Transverse colon (tissue), 4 donors: ENCODE results near the gene GNAL. TPM values are rescaled to one million over a fixed set of nuclear protein-coding genes. Genes with fewer than 3 reads are reported as not detected.

Experiments used
- DNase-seq: peaks from one replicate; pipeline ENCODE4 v3.0.0-alpha.2; 2019
- H3K27ac ChIP-seq, 4 donors: fragments of 200-600 bp; sonication (generic); 2 replicates each; pipeline ENCODE4 v1.5.1; 2016 to 2018; ENCODE audit warnings: inconsistent platforms in 4 of 4
- H3K27me3 ChIP-seq: fragments of 200-600 bp; sonication (generic); 2 replicates; pipeline ENCODE4 v1.5.1; 2017; ENCODE audit warnings: inconsistent platforms
- H3K36me3 ChIP-seq, 4 donors: fragments of 200-600 bp; sonication (generic); 2 replicates each; pipeline ENCODE4 v1.5.1; 2017 to 2019; ENCODE audit warnings: inconsistent platforms in 4 of 4
- H3K4me1 ChIP-seq, 4 donors: fragments of 200-600 bp; sonication (generic); 2 replicates each; pipeline ENCODE4 v1.5.1; 2017 to 2020; ENCODE audit warnings: inconsistent platforms in 4 of 4
- H3K4me3 ChIP-seq, 4 donors: fragments of 200-600 bp; sonication (generic); 1 replicate in 1 of 4; 2 replicates in 3 of 4; pipeline versions ENCODE4 v1.5.1 to v1.6.1; 2017 to 2019; ENCODE audit warnings: inconsistent platforms in 4 of 4
- H3K9me3 ChIP-seq, 2 donors: fragments of 200-600 bp; sonication (generic); 2 replicates each; pipeline ENCODE4 v1.5.1; 2017 to 2019; ENCODE audit warnings: inconsistent platforms in 2 of 2
- EP300 ChIP-seq: sonication (generic); formaldehyde crosslinking; IDR thresholded peaks from one replicate; pipeline ENCODE4 v1.6.1; 2017; ENCODE audit warnings: antibody characterized with exemption, low read depth
- POLR2A ChIP-seq: fragments of 450-650 bp; IDR thresholded peaks from one replicate; pipeline ENCODE4 v1.6.1; 2016; ENCODE audit warnings: antibody characterized with exemption, mild to moderate bottlenecking, moderate library complexity
- POLR2AphosphoS5 ChIP-seq, 3 donors: sonication (generic); formaldehyde crosslinking; IDR thresholded peaks; one replicate each; pipeline ENCODE4 v1.6.1; 2016; ENCODE audit warnings: antibody characterized with exemption in 3 of 3
- WGBS, 2 donors: methylation state at CpG; one replicate each; pipeline ENCODE4 v1.1.5; 2018; ENCODE audit warnings: low coverage in 1 of 2; 5-methylcytosine and 5-hydroxymethylcytosine counted together
- in situ Hi-C, 4 donors: fragments of 200-750 bp; cut with MboI; loops; one replicate each; pipeline versions ENCODE4 v1.15.0 to v1.15.1; 2017; ENCODE audit warnings: low sequenced_read_pairs in 3 of 4, low pct_ligation_motif_present in 1 of 4, low pct_unique_long_range_greater_than_20kb in 1 of 4
- intact Hi-C: fragments of 100-400 bp; cut with DNase I; formaldehyde crosslinking; loops from one replicate; pipeline ENCODE4 v1.15.1; 2023; ENCODE audit warnings: low total_unique reads
- total RNA-seq, 4 donors: library from RNA; depleted of rRNA; stranded (reverse); fragments of >200 nt; gene quantifications; one replicate each; pipeline ENCODE4 v1.1.0, GENCODE V29; 2016
- TF ChIP-seq, protein P1 (sequence below), 5 experiments: fragments of 200-600 bp in 3 of 5; fragments of 450-650 bp in 2 of 5; sonication (generic) in 3 of 5; IDR thresholded peaks; 1 replicate in 2 of 5; 2 replicates in 3 of 5; pipeline ENCODE4 v1.5.1; 2016 to 2017; ENCODE audit warnings: antibody characterized with exemption in 5 of 5, inconsistent platforms in 3 of 5, mild to moderate bottlenecking in 2 of 5, moderate library complexity in 1 of 5

The GNAL gene
- total RNA-seq, 4 donors from 2014 or later = 2.9 to 7.4 (median 7.2) TPM

DNA sequence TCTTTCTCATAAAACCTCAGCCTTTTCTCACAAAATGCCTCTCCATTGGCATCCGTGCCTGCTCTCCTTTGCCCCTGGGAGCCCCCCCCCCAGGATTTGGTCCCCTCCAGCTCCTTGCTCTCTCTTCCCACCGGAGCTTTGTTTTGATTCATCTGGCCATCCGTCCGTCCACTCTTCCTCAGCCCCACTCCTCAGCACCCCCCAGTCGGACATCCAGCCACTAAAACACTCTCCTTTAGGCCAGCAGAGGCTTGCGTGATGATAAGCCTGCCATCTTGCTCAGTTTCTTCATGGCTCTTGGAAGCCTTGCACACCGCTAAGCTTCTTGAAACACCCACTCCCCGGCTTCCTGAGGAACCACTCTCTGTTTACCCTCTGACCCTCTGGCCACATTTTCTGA lies 31.5 kb upstream of the GNAL start:
- DNase-seq = no peak
- Histone ChIP-seq H3K27me3 (peaks cover 10% of the 10 kb centered on the region), H3K9me3 (no peaks in the 10 kb centered on the region), H3K4me3 (no peak overlapping the region), H3K36me3 (no peaks in the 10 kb centered on the region), H3K27ac (no peak overlapping the region), H3K4me1 (peaks cover 0 to 2% (median 0%) of the 10 kb centered on the region in 4 donors)
- TF ChIP-seq POLR2A (no peak), POLR2AphosphoS5 (IDR thresholded peaks at IDR 0.05) (no peak), EP300 (no peak)
- TF ChIP-seq, protein P1, sequence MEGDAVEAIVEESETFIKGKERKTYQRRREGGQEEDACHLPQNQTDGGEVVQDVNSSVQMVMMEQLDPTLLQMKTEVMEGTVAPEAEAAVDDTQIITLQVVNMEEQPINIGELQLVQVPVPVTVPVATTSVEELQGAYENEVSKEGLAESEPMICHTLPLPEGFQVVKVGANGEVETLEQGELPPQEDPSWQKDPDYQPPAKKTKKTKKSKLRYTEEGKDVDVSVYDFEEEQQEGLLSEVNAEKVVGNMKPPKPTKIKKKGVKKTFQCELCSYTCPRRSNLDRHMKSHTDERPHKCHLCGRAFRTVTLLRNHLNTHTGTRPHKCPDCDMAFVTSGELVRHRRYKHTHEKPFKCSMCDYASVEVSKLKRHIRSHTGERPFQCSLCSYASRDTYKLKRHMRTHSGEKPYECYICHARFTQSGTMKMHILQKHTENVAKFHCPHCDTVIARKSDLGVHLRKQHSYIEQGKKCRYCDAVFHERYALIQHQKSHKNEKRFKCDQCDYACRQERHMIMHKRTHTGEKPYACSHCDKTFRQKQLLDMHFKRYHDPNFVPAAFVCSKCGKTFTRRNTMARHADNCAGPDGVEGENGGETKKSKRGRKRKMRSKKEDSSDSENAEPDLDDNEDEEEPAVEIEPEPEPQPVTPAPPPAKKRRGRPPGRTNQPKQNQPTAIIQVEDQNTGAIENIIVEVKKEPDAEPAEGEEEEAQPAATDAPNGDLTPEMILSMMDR (IDR thresholded peaks at IDR 0.05) = no peak
- intact Hi-C loops (no loop called here), in situ Hi-C loops (loop anchor here in 1 of 4 donors (25.0 kb wide), 1 partner anchor 95 kb away; no protein-coding TSS in a partner anchor)
- 86 to 93% methylated on average over 2 to 8 of the region's 8 CpGs for WGBS, 2 donors

DNA sequence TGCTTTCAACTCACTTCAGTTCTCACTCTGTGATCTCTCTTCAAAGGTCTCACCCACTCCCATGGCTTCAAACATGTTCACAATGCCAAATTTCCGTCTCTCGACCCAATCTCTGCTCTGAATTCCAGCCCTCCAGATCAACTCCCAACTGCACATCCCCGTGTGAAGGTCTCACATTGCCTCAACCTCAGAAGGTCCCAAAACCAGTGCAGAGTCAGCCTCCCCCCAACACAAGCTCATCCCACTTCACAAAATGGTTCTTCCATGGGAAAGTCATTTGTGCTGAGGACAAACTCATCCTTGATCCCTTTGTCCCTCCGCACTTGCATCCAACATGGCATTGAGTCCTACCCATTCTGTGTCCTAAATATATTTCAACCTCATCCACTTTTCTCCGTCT lies 31.0 kb upstream of the GNAL start:
- no peak for TF ChIP-seq POLR2A
- no peak for TF ChIP-seq EP300
- H3K27me3 ChIP-seq = peaks cover 10% of the 10 kb centered on the region
- in situ Hi-C loops (loop anchor here in 1 of 4 donors (25.0 kb wide), 1 partner anchor 96 kb away; no protein-coding TSS in a partner anchor), intact Hi-C loops (no loop called here)
- no peaks in the 10 kb centered on the region for H3K36me3 ChIP-seq
- H3K9me3 ChIP-seq = no peaks in the 10 kb centered on the region
- no peak overlapping the region for H3K4me3 ChIP-seq
- no peak overlapping the region for H3K27ac ChIP-seq
- DNase-seq = no peak
- H3K4me1 ChIP-seq = peaks cover 0 to 2% (median 0%) of the 10 kb centered on the region in 4 donors
- WGBS, 2 donors = 82 to 93% methylated on average over 2 to 5 of the region's 5 CpGs

DNA sequence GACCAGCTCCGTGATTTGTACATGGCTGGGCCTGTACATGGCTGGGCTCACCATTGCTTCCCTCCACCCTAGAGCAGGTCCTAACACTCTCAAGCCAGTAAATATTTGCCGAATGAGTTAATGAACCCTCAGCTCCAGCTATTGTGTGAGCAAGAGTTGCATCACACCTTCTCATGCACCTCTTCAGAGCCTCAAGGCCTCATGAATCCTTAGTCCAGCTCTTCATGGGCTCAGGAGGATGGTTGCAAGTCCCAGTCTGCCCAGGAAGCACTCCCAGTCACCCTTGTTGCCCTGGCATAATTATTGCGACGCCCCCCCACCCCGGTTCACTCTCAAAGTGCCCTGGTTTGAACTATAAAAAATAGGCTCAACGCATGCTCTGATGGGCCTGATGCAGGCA lies 30.1 kb upstream of the GNAL start:
- Histone ChIP-seq H3K4me3 (no peak overlapping the region), H3K27ac (no peak overlapping the region), H3K27me3 (peaks cover 10% of the 10 kb centered on the region), H3K9me3 (no peaks in the 10 kb centered on the region), H3K4me1 (peaks cover 0 to 2% (median 0%) of the 10 kb centered on the region in 4 donors), H3K36me3 (no peaks in the 10 kb centered on the region)
- intact Hi-C loops (no loop called here), in situ Hi-C loops (loop anchor here in 1 of 4 donors (25.0 kb wide), 1 partner anchor 97 kb away; no protein-coding TSS in a partner anchor)
- no peak for TF ChIP-seq POLR2AphosphoS5 (IDR thresholded peaks at IDR 0.05)
- no peak for DNase-seq
- 86 to 90% methylated on average over 2 to 6 of the region's 6 CpGs for WGBS, 2 donors

DNA sequence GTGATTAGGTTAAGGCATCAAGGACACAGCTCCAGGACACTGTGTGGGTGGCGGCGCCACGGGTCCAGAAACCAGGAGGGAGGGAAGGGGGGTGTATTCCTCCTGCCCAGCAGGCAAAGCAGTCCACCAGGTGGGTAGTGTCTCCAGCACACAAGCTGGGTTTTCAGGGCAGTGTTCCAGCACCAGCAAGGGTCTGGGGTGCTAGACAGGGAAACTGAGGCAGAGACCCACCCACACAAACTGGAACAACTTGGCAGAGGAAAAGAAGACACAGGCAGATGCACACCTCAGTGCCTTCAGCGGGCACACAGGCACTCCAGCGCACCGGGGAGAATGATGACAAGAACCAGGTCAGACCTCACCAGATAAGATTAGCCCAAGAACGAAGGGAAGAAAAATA lies 28.4 kb upstream of the GNAL start:
- Histone ChIP-seq H3K36me3 (no peaks in the 10 kb centered on the region), H3K9me3 (no peaks in the 10 kb centered on the region), H3K27ac (no peak overlapping the region), H3K4me1 (no peaks in the 10 kb centered on the region), H3K27me3 (no peaks in the 10 kb centered on the region), H3K4me3 (no peak overlapping the region)
- DNase-seq = no peak
- intact Hi-C loops (no loop called here), in situ Hi-C loops (loop anchor here in 1 of 4 donors (25.0 kb wide), 1 partner anchor 98 kb away; no protein-coding TSS in a partner anchor)
- TF ChIP-seq POLR2AphosphoS5 (IDR thresholded peaks at IDR 0.05) = no peak
- TF ChIP-seq, protein P1 (IDR thresholded peaks at IDR 0.05) = no peak
- no peak for TF ChIP-seq POLR2A
- no peak for TF ChIP-seq EP300
- WGBS, 2 donors = 93 to 100% methylated on average over 2 to 7 of the region's 7 CpGs

DNA sequence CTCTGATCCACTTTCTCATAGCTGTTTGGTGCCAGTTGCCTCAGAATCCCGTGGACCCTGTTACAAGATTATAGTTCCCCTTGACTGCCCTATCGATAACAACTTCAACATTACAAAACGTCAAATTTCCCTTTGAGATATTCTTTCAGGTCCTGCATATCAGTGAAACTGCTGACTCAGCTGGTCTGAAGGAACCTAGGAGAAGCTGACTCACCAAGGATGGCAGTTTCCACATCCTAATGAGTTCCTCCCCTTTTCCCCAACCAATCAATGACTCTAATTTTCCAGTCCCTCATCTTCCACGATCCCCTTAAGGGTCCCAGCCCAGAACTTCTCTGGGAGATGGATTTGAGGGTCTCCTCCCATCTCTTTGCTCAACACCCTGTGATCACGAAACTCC lies 27.6 kb upstream of the GNAL start:
- no peaks in the 10 kb centered on the region for H3K27me3 ChIP-seq
- in situ Hi-C loops = loop anchor here in 1 of 4 donors (25.0 kb wide), 1 partner anchor 99 kb away; no protein-coding TSS in a partner anchor
- no peak for DNase-seq
- no peak overlapping the region for H3K4me3 ChIP-seq
- H3K9me3 ChIP-seq = no peaks in the 10 kb centered on the region
- H3K4me1 ChIP-seq = no peaks in the 10 kb centered on the region
- intact Hi-C loops = no loop called here
- TF ChIP-seq POLR2AphosphoS5 (IDR thresholded peaks at IDR 0.05) (no peak), EP300 (no peak), POLR2A (no peak)
- TF ChIP-seq, protein P1 (IDR thresholded peaks at IDR 0.05) = no peak
- no peak overlapping the region for H3K27ac ChIP-seq
- H3K36me3 ChIP-seq = no peaks in the 10 kb centered on the region
- 71 to 83% methylated on average over 5 of the region's 5 CpGs for WGBS, 2 donors
